ENCODE measurements around the gene EVI5L. TPM values are rescaled to one million over a fixed set of nuclear protein-coding genes. Genes with fewer than 3 reads are reported as not detected.
"Not testable (repeated sequence)": the region's sequence is repeated elsewhere in the genome, so short reads cannot be mapped to it uniquely, and the experiment has no call there.

EVI5L gene
- total RNA-seq, result 9.6 TPM

DNA sequence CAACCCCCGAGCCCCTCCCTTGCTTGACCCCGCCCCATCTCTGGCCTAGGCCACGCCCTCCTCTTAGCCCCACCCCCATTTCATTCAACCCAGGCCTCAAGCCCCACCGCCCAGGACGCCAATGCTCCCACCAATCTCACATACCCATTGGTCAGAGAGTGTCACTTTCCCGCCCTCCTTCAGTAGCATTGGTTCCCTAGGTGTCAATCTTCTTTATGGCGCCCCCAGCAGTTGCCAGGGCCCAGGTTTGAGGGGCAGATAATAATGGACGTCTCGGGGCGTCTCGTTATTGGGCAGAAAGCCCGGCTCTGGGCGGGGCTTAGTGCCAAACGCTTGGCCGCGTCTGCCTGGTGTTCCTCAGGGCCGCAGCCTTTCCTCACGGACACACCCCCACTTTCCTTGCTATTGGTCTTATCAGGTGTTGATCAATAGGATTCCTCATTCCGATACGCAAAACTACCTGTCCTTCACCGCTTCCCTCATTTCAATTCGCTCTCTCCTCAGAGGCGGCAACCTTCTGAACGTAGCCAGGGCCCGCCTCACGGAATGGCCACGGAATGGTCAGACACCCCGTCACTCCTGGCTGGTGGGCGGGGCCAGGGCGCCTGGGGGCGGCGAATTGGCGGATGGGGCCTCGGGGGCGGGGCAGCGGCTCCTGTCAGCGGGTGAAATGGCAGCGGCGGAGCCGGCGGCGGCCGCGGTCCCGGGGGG lies at the start of gene EVI5L:
TSS of gene EVI5L (plus strand) at position 658 of the 711 bp plus-strand sequence. CDS start 16,325 bp downstream, outside the sequence.
- peak; percentile 86 for ATAC-seq

- no peak for ATAC-seq
These were observed 48.9 kb upstream of the EVI5L start for GRCh38 chr19:7781157-7781556.

DNA sequence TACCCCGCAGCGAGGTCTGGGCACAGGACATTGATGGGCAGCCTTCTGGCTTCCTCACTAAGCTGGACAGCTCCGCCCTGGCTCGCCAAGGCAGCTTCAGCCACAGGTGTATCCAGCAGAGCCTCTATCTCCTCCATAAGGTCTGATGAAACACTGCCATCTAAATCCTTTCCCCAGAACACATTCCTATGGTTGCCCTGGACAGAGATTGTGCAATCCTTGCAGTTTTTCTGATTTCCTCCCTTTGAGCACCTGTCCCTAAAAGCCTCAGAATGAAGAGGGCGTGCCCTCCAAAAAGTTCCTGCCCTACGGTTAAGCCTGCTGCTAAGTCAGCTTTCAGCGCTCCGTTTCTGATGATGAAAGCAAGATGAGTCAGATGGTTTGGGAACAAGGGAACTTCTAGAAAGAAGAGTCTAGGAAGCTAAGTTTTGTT lies 46.0 kb upstream of the EVI5L start:
- peak; percentile 90 for ATAC-seq

DNA sequence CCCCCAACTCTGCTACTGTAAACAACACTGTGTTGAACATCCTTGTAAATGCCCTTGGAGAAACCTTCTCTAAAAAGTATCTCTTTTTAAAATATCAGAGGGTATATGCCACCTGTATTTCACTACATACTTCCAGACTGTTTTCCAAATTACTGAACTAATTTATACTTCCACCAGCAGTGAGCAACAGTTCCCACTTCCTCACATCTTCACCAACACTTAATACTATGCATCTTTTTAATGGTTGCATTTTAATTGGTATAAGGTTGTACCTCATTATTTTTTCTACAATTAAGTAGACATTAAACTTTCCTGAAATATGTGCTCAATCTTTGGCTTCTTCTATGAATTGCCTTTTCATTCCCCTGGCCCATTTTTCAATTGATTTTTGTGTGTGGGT lies 45.2 kb upstream of the EVI5L start:
- no peak for ATAC-seq

GRCh38 chr19:7787141-7787540 lies 42.9 kb upstream of the EVI5L start:
- no peak for ATAC-seq

- ATAC-seq, result no peak
These were observed 42.3 kb upstream of the EVI5L start for GRCh38 chr19:7787602-7788177.

DNA sequence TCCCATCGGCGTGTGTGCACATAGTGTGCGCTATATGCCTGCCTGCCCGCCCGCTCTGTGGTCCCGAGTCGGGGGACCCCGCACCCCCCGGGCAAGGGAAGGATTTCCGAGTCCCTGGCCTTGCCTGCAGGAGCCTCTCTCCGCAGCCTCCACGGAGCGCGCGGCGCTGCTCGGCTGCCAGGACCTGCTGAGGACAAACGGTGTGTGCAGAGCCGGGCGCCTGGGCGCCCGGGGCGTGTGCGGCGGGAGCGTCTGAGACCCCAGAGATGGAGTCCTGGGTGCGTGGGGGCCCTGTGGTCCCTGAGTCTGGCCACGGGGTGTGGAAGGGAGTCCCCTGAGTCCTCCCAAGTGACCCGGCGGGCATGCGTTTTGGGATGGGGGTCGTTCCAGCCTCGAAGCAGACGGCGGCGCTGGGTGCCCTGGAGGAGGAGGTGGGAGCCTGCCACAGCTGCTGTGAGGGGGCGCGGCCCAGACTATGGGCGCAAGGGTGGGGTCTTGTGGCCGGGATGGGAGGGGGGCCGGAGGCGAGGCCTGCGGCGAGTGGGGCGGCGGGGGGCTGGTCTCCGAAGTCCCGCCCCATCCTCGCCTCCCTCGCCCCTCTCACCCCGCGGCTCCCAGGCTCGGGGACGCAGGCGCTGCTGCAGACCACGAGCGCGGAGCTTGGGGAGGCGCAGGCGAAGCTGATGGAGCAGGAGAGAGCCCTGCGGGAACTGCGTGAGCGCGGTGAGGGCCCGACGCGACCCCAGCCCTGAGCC lies 41.7 kb upstream of the EVI5L start:
- ATAC-seq, result no peak

- no peak for ATAC-seq
These were observed 41.1 kb upstream of the EVI5L start for GRCh38 chr19:7788933-7789323.

DNA sequence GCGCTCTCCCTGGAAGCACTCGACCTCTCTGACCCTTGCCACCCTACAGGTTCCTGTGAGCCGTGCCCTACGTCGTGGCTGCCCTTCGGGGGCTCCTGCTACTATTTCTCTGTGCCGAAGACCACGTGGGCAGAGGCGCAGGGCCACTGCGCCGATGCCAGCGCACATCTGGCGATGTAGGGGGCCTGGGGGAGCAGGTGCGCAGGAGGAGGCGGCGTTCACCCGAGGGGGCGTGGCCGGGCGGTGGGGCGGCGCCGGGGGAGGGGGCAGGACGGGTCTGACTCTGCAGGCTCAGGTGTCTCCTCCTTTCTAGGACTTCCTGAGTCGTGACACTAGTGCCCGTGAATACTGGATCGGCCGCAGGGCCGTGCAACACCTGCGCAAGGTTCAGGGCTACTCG lies 40.6 kb upstream of the EVI5L start:
- peak; percentile 16 for ATAC-seq

DNA sequence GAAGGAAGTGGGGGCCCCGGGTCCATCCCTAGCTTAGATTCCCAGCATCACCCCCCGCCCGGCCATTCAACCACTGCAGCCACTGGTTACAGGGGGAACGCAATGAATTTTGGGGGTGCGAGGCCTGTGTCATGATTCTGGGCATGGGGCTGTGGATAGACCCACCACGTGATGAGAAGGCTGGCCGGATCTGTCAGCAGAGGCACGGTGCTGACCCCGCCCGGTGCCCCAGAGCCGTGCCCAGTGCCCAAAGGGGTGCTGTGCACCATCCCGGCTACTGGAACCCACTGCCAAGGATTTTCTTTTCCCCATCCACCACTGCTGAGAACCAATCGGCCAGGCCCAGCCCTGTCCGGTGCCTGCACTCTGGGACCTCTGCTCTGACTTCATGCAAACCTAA lies 39.6 kb upstream of the EVI5L start:
- ATAC-seq, result no peak

DNA sequence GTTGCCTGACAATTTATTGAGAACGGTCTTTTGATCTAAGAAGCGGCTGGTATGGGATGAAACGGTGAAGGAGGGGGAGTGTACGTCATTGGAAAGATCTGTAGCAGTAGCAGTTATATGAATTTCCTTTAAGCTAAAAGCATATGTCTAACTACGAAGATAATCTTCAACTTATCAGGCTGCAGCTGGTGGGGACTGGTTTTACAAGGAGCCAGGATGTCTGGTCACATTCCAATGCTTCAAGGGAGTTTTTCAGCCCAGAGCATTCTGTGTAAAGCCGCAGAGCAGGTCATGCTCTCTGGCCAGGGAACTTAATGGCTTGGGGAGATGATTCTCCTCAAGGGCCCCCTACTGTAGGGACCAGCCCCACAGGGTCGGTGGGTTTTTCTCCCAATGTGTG lies 37.7 kb upstream of the EVI5L start:
- ATAC-seq, result no peak

- ATAC-seq, result not testable (repeated sequence)
These were observed 37.3 kb upstream of the EVI5L start for GRCh38 chr19:7792701-7793100.

DNA sequence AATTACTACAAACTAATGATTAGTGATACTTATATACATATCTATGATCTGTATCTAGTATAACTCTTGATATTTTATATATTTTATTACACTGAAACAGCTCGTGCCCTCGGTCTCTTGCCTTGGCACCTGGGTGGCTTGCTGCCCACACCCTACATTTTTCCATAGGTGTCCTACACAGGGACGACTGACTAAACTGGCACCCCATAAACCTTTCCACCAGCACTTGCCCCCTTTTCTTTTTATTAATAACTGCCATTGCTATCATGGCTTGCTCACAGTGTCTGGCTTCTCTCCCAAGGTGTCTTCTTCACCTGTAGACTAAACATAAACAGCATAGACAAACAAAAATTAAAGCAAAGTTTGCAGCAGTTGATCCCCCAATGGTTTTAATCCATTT lies 36.5 kb upstream of the EVI5L start:
- ATAC-seq, result no peak

DNA sequence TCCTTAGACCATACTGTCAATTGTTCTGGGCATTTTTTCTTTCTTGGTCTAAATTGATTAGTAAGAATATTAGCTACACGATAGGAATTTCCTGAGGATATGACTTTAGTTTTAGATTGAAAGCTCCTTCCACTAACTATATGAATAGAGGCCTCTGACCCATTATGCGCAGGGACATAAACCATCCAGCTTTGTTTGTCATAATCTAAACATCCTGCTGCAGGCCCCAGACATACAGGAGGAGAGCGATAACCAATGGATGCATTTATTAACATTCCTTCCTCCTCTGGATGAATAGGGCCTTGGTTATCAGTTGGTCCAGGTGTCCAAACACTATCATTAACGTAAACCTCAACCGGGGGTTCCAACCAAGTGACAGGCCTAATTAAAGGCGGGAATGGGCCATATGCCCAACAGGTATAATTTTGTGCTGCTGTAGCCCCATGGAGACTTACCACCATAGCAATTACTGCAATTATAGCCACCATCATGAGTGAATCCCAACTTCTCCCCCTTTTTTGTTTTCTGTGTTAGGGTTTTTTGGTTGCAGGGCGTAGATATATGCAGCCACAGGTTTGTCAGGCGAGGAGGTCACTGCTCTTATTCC lies 34.4 kb upstream of the EVI5L start:
- ATAC-seq, result no peak

DNA sequence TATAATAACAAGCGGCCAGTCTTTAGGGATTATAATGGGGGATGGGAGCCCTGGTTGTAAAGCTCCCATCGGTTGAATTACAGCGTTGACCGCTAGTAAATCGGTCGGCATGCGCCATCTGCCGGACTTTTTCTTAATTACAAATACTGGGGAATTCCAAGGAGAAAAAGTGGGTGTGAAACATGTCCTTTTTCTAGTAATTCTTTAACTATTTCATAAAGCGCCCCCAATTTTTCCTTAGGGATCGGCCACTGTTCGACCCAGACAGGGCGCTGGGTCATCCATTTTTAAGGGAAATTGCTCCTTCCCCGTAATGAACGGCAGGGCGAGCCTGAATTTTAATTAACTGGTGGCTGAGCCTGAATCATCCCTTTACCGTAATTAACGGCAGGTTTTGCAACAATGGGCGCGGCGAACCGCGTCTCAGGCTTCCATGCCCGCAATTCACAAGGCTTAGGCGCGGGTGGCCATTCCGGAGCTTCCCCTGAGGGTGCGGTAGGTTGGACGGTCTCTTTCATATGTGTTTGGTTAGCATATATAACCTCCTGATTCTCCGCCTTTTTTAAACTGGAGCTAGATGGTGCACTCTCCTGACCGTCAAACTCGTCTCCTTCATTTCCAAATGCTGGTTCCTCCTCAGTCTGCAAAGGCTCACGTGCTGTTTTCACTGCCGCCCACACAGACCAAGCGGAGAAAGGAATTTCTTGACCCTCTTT lies 30.2 kb upstream of the EVI5L start:
- peak; percentile 59 for ATAC-seq

- no peak for ATAC-seq
These were observed 28.9 kb upstream of the EVI5L start for GRCh38 chr19:7801020-7801570.

- no peak for ATAC-seq
These were observed 23.8 kb upstream of the EVI5L start for GRCh38 chr19:7806234-7806633.

GRCh38 chr19:7806876-7807275 lies 23.1 kb upstream of the EVI5L start:
- ATAC-seq, result no peak

- ATAC-seq, result no peak
These were observed 21.9 kb upstream of the EVI5L start for GRCh38 chr19:7808108-7808507.

GRCh38 chr19:7811989-7812388 lies 18.0 kb upstream of the EVI5L start:
- peak; percentile 62 for ATAC-seq

DNA sequence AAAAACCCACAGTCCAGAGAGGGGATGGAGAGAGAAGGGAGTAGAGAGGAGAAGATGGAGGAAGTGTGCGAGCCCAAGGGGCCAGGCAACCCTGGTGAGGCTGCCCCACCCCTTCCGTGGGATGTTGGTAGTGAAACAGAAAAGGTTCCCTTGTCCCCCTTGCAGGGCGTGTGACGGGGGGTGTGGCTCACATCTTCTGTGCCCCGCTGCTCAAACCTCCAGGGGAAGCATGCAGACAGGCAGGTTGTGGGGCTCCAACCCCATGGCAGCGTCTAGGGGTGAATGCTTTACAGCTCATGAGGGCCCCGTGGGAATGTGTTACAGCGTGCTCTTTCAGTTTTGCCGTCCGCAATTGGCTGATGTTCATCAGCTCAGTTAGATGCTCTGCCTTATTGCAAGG lies 14.7 kb upstream of the EVI5L start:
- no peak for ATAC-seq

DNA sequence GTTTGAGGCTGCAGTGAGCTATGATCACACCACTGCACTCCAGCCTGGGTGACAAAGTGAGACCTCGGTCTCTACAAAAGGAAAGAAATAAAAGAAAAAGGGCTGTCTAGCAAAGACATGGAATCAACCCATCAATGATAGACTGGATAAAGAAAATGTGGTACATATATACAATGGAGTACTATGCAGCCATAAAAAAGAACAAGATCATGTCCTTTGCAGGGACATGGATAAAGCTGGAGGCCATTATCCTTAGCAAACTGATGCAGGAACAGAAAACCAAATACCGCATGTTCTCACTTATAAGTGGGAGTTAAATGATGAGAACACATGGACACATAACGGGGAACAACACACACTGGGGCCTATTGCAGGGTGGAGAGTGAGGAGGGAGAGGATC lies 14.0 kb upstream of the EVI5L start:
- ATAC-seq, result not testable (repeated sequence)

All from esophagus mucosa (tissue), 1 donor.